ENCODE measurements around the gene TAL1. TPM values are rescaled to one million over a fixed set of nuclear protein-coding genes. Genes with fewer than 3 reads are reported as not detected.

TAL1 gene
- total and polyA plus RNA-seq, 10 of the 15 experiments (the other 5 are each of a cell fraction or from before 2014, with no cell fraction given): 0.05 TPM; not detected in 9

- no peak within 1 kb of the TSS for H3K9ac ChIP-seq (ENCODE audit: control insufficient read depth, insufficient read depth, low read length)
- RAD21 ChIA-PET (ENCODE audit: unreplicated experiment): interaction anchor here (0.9 to 1.5 kb wide), 2 partner anchors 10 to 73 kb away, joined by 3 to 5 read pairs; no protein-coding TSS in a partner anchor
- in situ Hi-C loops (cut with MboI): loop anchor here (5.0 kb wide), 1 partner anchor 532 kb away; no protein-coding TSS in a partner anchor
- peaks cover 0 to 5% of the 10 kb centered on the region in 2 experiments; a peak in 2 of 4 replicates for H3K27me3 ChIP-seq (replicated peaks in 1 of 2; ENCODE audit: control insufficient read depth in 2 of 2, insufficient read depth in 2 of 2, low read length in 1 of 2)
- no peaks in the 10 kb centered on the region for H3K36me3 ChIP-seq (ENCODE audit: control insufficient read depth in 2 of 2, insufficient read depth in 2 of 2, low read length in 1 of 2)
- intact Hi-C loops (cut with micrococcal nuclease; ENCODE audit: unreplicated experiment): loop anchor here (5.0 to 10.0 kb wide), 2 partner anchors 235 to 522 kb away; no protein-coding TSS in a partner anchor
- WGBS (ENCODE audit: insufficient coverage, insufficient replicate concordance, low lambda C conversion rate, missing lambda C conversion rate): 21% methylated on average over 12 of the region's 16 CpGs
- no peaks in the 10 kb centered on the region for H3K79me2 ChIP-seq (ENCODE audit: control insufficient read depth, insufficient read depth, low read length)
- no peak within 1 kb of the TSS for H3K27ac ChIP-seq (ENCODE audit: control insufficient read depth, insufficient read depth)
- no peaks in the 10 kb centered on the region for H3K4me1 ChIP-seq (ENCODE audit: control insufficient read depth, insufficient read depth, low read length)
- H4K20me1 ChIP-seq (ENCODE audit: control insufficient read depth, insufficient read depth): no peaks in the 10 kb centered on the region
- no peak within 1 kb of the TSS for H3K4me3 ChIP-seq
- DNase-seq (ENCODE audit: low read depth, low spot score): no peak
- H3K9me3 ChIP-seq (replicated peaks; ENCODE audit: control insufficient read depth, insufficient read depth, low read length): no peaks in the 10 kb centered on the region
- POLR2A ChIA-PET: no interaction called here
- BruUV-seq (replicated peaks): no TSS peak
- ATAC-seq: no peak
- H3K4me2 ChIP-seq (ENCODE audit: control insufficient read depth, insufficient read depth): no peak within 1 kb of the TSS
- CTCF ChIA-PET: interaction anchor here (0.6 to 6.5 kb wide), 5 partner anchors 11 to 246 kb away, joined by 3 to 71 read pairs (median 5); no protein-coding TSS in a partner anchor
- TF ChIP-seq, protein P1, sequence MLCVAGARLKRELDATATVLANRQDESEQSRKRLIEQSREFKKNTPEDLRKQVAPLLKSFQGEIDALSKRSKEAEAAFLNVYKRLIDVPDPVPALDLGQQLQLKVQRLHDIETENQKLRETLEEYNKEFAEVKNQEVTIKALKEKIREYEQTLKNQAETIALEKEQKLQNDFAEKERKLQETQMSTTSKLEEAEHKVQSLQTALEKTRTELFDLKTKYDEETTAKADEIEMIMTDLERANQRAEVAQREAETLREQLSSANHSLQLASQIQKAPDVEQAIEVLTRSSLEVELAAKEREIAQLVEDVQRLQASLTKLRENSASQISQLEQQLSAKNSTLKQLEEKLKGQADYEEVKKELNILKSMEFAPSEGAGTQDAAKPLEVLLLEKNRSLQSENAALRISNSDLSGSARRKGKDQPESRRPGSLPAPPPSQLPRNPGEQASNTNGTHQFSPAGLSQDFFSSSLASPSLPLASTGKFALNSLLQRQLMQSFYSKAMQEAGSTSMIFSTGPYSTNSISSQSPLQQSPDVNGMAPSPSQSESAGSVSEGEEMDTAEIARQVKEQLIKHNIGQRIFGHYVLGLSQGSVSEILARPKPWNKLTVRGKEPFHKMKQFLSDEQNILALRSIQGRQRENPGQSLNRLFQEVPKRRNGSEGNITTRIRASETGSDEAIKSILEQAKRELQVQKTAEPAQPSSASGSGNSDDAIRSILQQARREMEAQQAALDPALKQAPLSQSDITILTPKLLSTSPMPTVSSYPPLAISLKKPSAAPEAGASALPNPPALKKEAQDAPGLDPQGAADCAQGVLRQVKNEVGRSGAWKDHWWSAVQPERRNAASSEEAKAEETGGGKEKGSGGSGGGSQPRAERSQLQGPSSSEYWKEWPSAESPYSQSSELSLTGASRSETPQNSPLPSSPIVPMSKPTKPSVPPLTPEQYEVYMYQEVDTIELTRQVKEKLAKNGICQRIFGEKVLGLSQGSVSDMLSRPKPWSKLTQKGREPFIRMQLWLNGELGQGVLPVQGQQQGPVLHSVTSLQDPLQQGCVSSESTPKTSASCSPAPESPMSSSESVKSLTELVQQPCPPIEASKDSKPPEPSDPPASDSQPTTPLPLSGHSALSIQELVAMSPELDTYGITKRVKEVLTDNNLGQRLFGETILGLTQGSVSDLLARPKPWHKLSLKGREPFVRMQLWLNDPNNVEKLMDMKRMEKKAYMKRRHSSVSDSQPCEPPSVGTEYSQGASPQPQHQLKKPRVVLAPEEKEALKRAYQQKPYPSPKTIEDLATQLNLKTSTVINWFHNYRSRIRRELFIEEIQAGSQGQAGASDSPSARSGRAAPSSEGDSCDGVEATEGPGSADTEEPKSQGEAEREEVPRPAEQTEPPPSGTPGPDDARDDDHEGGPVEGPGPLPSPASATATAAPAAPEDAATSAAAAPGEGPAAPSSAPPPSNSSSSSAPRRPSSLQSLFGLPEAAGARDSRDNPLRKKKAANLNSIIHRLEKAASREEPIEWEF (IDR thresholded peaks at IDR 0.05; ENCODE audit: insufficient replicate concordance, low read depth, low read length): no peak
- TF ChIP-seq BHLHE40 (IDR thresholded peaks at IDR 0.05; ENCODE audit: borderline replicate concordance in 1 of 2, low read depth in 2 of 2, low read length in 1 of 2) (no peak), NRF1 (conservative IDR thresholded peaks at IDR 0.05; ENCODE audit: low read depth, low read length) (no peak), SMARCA5 (IDR thresholded peaks at IDR 0.05) (no peak), IRF3 (IDR thresholded peaks at IDR 0.05) (no peak), ZNF217 (IDR thresholded peaks at IDR 0.05) (no peak), HDAC6 (IDR thresholded peaks at IDR 0.05; ENCODE audit: unreplicated experiment) (no peak), ZNF274 (IDR thresholded peaks at IDR 0.05; ENCODE audit: insufficient read depth, insufficient read length) (no peak), RBBP5 (conservative IDR thresholded peaks at IDR 0.05) (no peak)
- FAIRE-seq: no peak
- SMC1A ChIA-PET (ENCODE audit: uncharacterized antibody, unreplicated experiment): interaction anchor here (1.1 kb wide), 1 partner anchor 11 kb away, joined by 5 read pairs; no protein-coding TSS in a partner anchor
- no peak within 1 kb of the TSS for H2AFZ ChIP-seq (ENCODE audit: control insufficient read depth, low read depth, low read length)
Observed at GRCh38 chr1:47189844-47190508, 42.0 kb downstream of the TAL1 start, which contains the start of gene PDZK1IP1. TSS of gene PDZK1IP1 (minus strand) at chr1:47190036. CDS start at chr1:47189932, 104 bp downstream.

Data from GM12878 (cell line).